ENCODE results near the gene YBX1. TPM values are rescaled to one million over a fixed set of nuclear protein-coding genes. Genes with fewer than 3 reads are reported as not detected.

Gene YBX1
- total RNA-seq (2021; fragmentation: NEBNext Ultra II Directional; extraction: Animal tissue kit (Norgen Biotek cat#: 25700)), result 100 to 1,000 TPM; 736 to 879 (median 836) TPM
- long read RNA-seq, transcript YBX1-203 (7 exons, 1,524 nt), result minor isoform, 5 of 199 reads
- long read RNA-seq, transcript YBX1-201 (8 exons, 1,514 nt), result major isoform, 35 of 199 reads
- long read RNA-seq, partial matches to known transcripts, result 156 of 199 reads
- long read RNA-seq, other reads (novel, unspliced or antisense), result 3 of 199 reads

- DNase-seq, result peak; percentile 100
- Mint-ChIP-seq H3K9me3 (no peaks in the 10 kb centered on the region), H3K36me3 (ENCODE audit: low read depth) (peaks cover 24% of the 10 kb centered on the region), H3K4me1 (ENCODE audit: low read depth) (peaks cover 72% of the 10 kb centered on the region), H3K27ac (peak within 1 kb of the TSS; percentile 98), H3K27me3 (ENCODE audit: insufficient read depth) (peaks cover 6% of the 10 kb centered on the region), H3K4me3 (peak within 1 kb of the TSS; percentile 99)
- TF ChIP-seq, protein P1, sequence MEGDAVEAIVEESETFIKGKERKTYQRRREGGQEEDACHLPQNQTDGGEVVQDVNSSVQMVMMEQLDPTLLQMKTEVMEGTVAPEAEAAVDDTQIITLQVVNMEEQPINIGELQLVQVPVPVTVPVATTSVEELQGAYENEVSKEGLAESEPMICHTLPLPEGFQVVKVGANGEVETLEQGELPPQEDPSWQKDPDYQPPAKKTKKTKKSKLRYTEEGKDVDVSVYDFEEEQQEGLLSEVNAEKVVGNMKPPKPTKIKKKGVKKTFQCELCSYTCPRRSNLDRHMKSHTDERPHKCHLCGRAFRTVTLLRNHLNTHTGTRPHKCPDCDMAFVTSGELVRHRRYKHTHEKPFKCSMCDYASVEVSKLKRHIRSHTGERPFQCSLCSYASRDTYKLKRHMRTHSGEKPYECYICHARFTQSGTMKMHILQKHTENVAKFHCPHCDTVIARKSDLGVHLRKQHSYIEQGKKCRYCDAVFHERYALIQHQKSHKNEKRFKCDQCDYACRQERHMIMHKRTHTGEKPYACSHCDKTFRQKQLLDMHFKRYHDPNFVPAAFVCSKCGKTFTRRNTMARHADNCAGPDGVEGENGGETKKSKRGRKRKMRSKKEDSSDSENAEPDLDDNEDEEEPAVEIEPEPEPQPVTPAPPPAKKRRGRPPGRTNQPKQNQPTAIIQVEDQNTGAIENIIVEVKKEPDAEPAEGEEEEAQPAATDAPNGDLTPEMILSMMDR (IDR thresholded peaks at IDR 0.05), result no peak
These were observed at the start of gene YBX1 for GRCh38 chr1:42681741-42682483. Gene YBX1 (plus strand): TSS chr1:42682418. CDS start chr1:42682566, 148 bp downstream.

DNA sequence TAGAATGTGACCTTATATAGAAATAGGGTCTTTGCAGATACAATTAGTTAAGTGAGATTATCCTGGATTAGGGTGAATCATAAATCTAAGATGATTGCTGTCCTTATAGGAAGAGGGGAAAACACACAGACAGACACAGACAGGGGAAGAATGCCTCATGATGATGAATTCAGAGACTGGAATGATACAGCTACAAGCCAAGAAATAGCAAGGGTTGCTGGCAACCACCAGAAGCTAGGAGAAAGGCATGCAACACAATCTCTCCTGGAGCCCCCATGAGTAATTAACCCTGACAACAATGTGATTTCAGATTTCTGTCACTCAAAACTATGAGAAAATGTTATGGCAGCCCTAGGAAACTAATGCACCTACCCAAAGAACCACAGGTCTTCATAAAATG is 43.1 kb upstream of the YBX1 start:
- no peak overlapping the region for H3K27ac Mint-ChIP-seq
- H3K4me1 Mint-ChIP-seq (ENCODE audit: low read depth), result no peaks in the 10 kb centered on the region
- DNase-seq, result peak; percentile 1
- TF ChIP-seq, protein P1 (IDR thresholded peaks at IDR 0.05), result no peak
- no peaks in the 10 kb centered on the region for H3K36me3 Mint-ChIP-seq (ENCODE audit: low read depth)
- H3K27me3 Mint-ChIP-seq (ENCODE audit: insufficient read depth), result peaks cover 25% of the 10 kb centered on the region; the same call in 1 of the 2 replicates
- H3K4me3 Mint-ChIP-seq, result no peak overlapping the region
- no peaks in the 10 kb centered on the region for H3K9me3 Mint-ChIP-seq

- Mint-ChIP-seq H3K27me3 (ENCODE audit: insufficient read depth) (peaks cover 25% of the 10 kb centered on the region), H3K36me3 (ENCODE audit: low read depth) (no peaks in the 10 kb centered on the region), H3K4me3 (no peak overlapping the region), H3K4me1 (ENCODE audit: low read depth) (no peaks in the 10 kb centered on the region), H3K9me3 (peaks cover 5% of the 10 kb centered on the region; the same call in 1 of the 2 replicates), H3K27ac (no peak overlapping the region)
- DNase-seq, result no peak
- TF ChIP-seq, protein P1 (IDR thresholded peaks at IDR 0.05), result no peak
These were observed 36.2 kb upstream of the YBX1 start for GRCh38 chr1:42646056-42646455.

DNA sequence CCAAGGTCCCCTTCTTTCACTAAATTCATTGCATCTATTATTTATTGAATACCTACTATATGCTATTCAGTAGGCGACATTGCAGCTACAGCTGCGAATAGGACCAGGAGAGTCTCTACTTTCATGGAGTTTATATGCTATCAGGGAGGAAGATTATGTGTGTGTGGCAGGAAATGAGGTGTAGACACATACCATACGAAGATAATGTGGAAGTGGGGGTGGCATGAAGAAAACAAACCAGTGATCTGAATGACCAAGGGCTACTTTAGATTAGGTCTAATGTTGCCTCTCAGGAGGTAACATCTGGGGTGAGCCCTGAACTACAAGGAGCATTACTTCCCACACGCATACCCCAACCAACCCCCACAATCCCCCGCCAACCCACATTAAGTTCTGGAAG is 25.0 kb upstream of the YBX1 start:
- H3K36me3 Mint-ChIP-seq (ENCODE audit: low read depth), result peaks cover 12% of the 10 kb centered on the region; the same call in 1 of the 2 replicates
- peaks cover 31% of the 10 kb centered on the region for H3K4me1 Mint-ChIP-seq (ENCODE audit: low read depth)
- TF ChIP-seq, protein P1 (IDR thresholded peaks at IDR 0.05), result no peak
- no peak for DNase-seq
- H3K27ac Mint-ChIP-seq, result peak overlapping the region; percentile 76
- H3K4me3 Mint-ChIP-seq, result peak overlapping the region; percentile 91
- H3K27me3 Mint-ChIP-seq (ENCODE audit: insufficient read depth), result no peaks in the 10 kb centered on the region; the same call in 1 of the 2 replicates
- H3K9me3 Mint-ChIP-seq, result no peaks in the 10 kb centered on the region

DNA sequence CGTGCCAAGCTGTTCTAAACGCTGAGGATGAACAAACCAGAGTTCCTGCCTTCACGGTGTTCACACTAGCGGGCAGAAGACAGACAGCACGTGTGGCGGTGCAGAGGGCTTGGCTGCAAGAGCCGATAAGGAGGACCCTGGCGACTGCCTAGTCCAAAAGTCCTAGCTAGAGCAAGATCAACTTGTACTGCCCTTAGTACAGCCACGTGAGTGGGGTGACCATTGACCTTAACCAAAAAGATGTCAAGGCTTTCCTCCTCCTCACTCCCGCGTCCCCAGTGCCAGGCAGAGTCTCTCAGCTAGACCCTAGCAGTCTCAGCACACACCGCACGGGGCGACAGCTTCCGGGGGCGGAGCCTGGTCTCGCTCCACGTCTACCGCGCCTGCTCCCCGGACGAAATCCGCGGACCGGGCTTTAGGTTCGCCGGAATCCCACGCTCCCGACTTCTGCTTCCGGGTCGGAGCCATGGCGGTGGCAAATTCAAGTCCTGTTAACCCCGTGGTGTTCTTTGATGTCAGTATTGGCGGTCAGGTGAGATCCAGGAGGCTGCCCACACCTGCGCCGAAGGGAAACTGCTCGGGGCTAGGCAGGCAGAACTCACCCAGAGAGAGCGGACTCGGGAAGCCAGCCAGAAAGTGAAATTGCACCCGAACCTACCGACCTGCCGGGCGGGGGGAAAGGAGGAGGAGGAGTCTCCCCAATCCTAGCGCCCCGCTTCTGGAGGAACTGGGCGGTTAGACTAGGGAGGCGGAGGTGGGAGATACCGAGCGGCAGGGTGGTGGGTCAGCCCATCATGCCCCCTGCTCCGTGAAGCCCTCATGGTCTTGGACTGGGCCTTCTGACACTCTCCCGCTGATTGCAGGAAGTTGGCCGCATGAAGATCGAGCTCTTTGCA is 24.0 kb upstream of the YBX1 start, which contains the start of gene PPIH:
Gene PPIH, plus strand, starts transcription at position 443 of the 896 bp plus-strand sequence. Its CDS starts 24 bp downstream, at position 467.
- DNase-seq, result peak; percentile 89
- Mint-ChIP-seq H3K27ac (peak within 1 kb of the TSS; percentile 76), H3K4me3 (peak within 1 kb of the TSS; percentile 91), H3K36me3 (ENCODE audit: low read depth) (peaks cover 12% of the 10 kb centered on the region; the same call in 1 of the 2 replicates), H3K27me3 (ENCODE audit: insufficient read depth) (no peaks in the 10 kb centered on the region; the same call in 1 of the 2 replicates), H3K4me1 (ENCODE audit: low read depth) (peaks cover 31% of the 10 kb centered on the region), H3K9me3 (no peaks in the 10 kb centered on the region)
- TF ChIP-seq, protein P1 (IDR thresholded peaks at IDR 0.05), result peak; percentile 44
